ENCODE data around the gene ZNF335. TPM values are rescaled to one million over a fixed set of nuclear protein-coding genes. Genes with fewer than 3 reads are reported as not detected.

ZNF335 gene
- total and polyA plus RNA-seq, 2 of the 13 experiments (the other 11 are each of a cell fraction or from before 2014, with no cell fraction given) = 9.7 to 13.7 TPM

- TF ChIP-seq AGO2 (optimal IDR thresholded peaks at IDR 0.05; ENCODE audit: low read depth, low read length) (peak; percentile 76), HES4 (CRISPR knock-in tag; IDR thresholded peaks at IDR 0.05; ENCODE audit: borderline replicate concordance) (no peak), ZNF274 (CRISPR knock-in tag; IDR thresholded peaks at IDR 0.05) (no peak), POLR2A (IDR thresholded peaks at IDR 0.05; ENCODE audit: insufficient read depth in 1 of 2, low read depth in 2 of 2, low read length in 2 of 2) (0 out of 4 replicates have a peak, but pooled peaks of 1 of the 2 experiments have one; percentile 26), NFKB2 (CRISPR knock-in tag; IDR thresholded peaks at IDR 0.05; ENCODE audit: borderline replicate concordance) (no peak), ZNF703 (CRISPR knock-in tag; IDR thresholded peaks at IDR 0.05; ENCODE audit: borderline replicate concordance) (no peak)
These were observed 33.1 kb downstream of the ZNF335 start (continued) for GRCh38 chr20:45938727-45939438.

DNA sequence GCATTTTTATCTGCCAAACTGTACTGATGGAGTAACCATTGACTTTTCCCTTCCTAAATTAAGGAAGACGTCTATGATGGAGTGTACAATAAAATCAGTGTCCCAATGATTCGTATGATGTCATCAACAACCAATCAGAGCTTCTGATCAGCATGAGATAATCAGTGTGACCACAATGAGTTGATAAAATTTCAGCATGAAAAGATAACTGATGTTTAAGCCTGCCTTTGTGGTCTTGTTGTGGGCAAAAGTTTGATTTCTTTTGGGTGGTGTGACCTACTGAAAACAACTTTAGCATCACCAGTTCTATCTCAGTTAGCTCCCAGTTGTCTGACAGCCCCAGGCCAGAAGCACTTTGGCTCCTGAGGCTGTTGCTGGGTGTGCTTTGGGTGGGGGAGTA is 34.2 kb downstream of the ZNF335 start:
- POLR2A ChIA-PET = interaction anchor here (2.1 to 5.9 kb wide), 2 partner anchors 9 to 46 kb away, joined by 7 to 201 read pairs; partner anchors contain the start of genes CTSA and NEURL2
- peak; percentile 98 for TF ChIP-seq ATF7 (IDR thresholded peaks at IDR 0.05)
- no peak for TF ChIP-seq ATF7 (CRISPR knock-in tag; IDR thresholded peaks at IDR 0.05)
- peak; percentile 87 for TF ChIP-seq CREB1 (IDR thresholded peaks at IDR 0.05)
- TF ChIP-seq CREB1 (CRISPR knock-in tag; IDR thresholded peaks at IDR 0.05) = no peak
- TF ChIP-seq, protein P1, sequence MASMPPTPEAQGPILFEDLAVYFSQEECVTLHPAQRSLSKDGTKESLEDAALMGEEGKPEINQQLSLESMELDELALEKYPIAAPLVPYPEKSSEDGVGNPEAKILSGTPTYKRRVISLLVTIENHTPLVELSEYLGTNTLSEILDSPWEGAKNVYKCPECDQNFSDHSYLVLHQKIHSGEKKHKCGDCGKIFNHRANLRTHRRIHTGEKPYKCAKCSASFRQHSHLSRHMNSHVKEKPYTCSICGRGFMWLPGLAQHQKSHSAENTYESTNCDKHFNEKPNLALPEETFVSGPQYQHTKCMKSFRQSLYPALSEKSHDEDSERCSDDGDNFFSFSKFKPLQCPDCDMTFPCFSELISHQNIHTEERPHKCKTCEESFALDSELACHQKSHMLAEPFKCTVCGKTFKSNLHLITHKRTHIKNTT (CRISPR knock-in tag; IDR thresholded peaks at IDR 0.05) = no peak
- TF ChIP-seq ZNF124 (CRISPR knock-in tag; IDR thresholded peaks at IDR 0.05) = no peak
- no peak for TF ChIP-seq MAFG (CRISPR knock-in tag; IDR thresholded peaks at IDR 0.05)
- Histone ChIP-seq H3K9ac (ENCODE audit: insufficient read depth, low read depth, low read length) (no peak overlapping the region), H2AFZ (ENCODE audit: low read length) (no peak overlapping the region), H3K27me3 (ENCODE audit: control insufficient read depth in 1 of 2, insufficient read depth in 2 of 2, low read length in 2 of 2) (no peaks in the 10 kb centered on the region; a peak in 1 of 5 replicates), H3K79me2 (ENCODE audit: insufficient read depth, low read length) (peaks cover 24% of the 10 kb centered on the region), H3K27ac (ENCODE audit: extremely low read length, insufficient read depth, low read length) (no peak overlapping the region), H3K9me3 (ENCODE audit: low read length) (no peaks in the 10 kb centered on the region), H3K36me3 (replicated peaks in 1 of 2; ENCODE audit: control insufficient read depth in 1 of 2, insufficient read depth in 2 of 2, low read length in 2 of 2) (peaks cover 43 to 44% of the 10 kb centered on the region in 2 experiments), H3K4me3 (replicated peaks in 1 of 3; ENCODE audit: insufficient read depth in 1 of 3, low read depth in 2 of 3, low read length in 3 of 3) (no peak overlapping the region), H4K20me1 (ENCODE audit: insufficient read depth, low read length) (no peaks in the 10 kb centered on the region), H3K4me1 (ENCODE audit: insufficient read depth, low read length) (peaks cover 28% of the 10 kb centered on the region), H3K4me2 (ENCODE audit: low read depth, low read length) (no peak overlapping the region)
- no peak for FAIRE-seq
- CTCF ChIA-PET (ENCODE audit: low intra/inter-chr PET ratio, low total read pairs) = no interaction called here
- ATAC-seq = no peak
- no TSS peak for BruUV-seq (replicated peaks)
- no peak for DNase-seq (ENCODE audit: low spot score)
- in situ Hi-C loops (cut with HindIII; ENCODE audit: extremely low pct_ligation_motif_present, low pct_unique_long_range_greater_than_20kb) (no loop called here), intact Hi-C loops (cut with micrococcal nuclease; ENCODE audit: unreplicated experiment) (no loop called here)
- WGBS (ENCODE audit: low lambda C conversion rate) = 98% methylated on average over 2 of the region's 2 CpGs

Data from HepG2 (cell line).